ENCODE data around the gene UBE2O. TPM values are rescaled to one million over a fixed set of nuclear protein-coding genes. Genes with fewer than 3 reads are reported as not detected.

UBE2O gene
- total RNA-seq, 2 experiments from 2014 or later, result 43.4 to 79.6 TPM

DNA sequence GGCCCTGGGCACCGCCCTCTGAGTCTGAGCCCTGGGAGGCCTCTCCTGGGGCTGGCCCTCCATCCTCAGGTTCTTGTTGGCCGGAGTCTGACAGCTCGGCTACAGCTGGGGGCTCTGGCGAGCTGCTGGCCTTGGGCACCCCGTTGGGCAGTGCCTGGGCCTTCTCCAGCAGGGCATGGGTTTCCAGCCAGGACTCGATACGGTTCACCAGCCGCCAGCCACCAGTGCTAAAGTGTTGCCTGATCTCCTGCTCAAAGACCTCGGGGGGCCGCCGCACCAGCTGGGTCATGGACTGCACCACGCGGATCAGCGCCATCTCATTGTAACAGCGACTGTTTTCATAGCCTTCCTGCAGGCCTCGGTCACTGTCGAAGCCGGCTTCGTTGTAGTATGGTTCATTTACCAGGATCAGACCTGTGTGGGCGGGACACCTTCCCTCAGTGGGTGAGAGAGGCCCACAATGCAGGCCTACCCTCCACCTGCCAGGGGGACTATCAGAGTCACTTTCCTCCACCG lies 61.7 kb downstream of the UBE2O start:
- no peak overlapping the region for H3K4me2 ChIP-seq (ENCODE audit: low read length)
- H3K36me3 ChIP-seq (ENCODE audit: insufficient read depth, low read length), result peaks cover 62% of the 10 kb centered on the region
- H3K79me2 ChIP-seq (ENCODE audit: insufficient read depth, low read depth, low read length), result no peaks in the 10 kb centered on the region
- ChIA-PET POLR2A (no interaction called here), CTCF (ENCODE audit: unreplicated experiment) (no interaction called here)
- no peak overlapping the region for H3K4me3 ChIP-seq (ENCODE audit: low read depth, low read length, poor library complexity, severe bottlenecking)
- H3K4me1 ChIP-seq (ENCODE audit: insufficient read depth, low read length, poor library complexity, severe bottlenecking), result no peaks in the 10 kb centered on the region
- no peak for DNase-seq (ENCODE audit: low spot score)
- H3K27ac ChIP-seq (ENCODE audit: low read depth, low read length, poor library complexity, severe bottlenecking), result no peak overlapping the region
- H4K20me1 ChIP-seq (ENCODE audit: insufficient read depth, low read length), result no peaks in the 10 kb centered on the region
- no peak overlapping the region for H2AFZ ChIP-seq (ENCODE audit: low read length)
- intact Hi-C loops (cut with micrococcal nuclease; ENCODE audit: unreplicated experiment), result no loop called here
- TF ChIP-seq, protein P1, sequence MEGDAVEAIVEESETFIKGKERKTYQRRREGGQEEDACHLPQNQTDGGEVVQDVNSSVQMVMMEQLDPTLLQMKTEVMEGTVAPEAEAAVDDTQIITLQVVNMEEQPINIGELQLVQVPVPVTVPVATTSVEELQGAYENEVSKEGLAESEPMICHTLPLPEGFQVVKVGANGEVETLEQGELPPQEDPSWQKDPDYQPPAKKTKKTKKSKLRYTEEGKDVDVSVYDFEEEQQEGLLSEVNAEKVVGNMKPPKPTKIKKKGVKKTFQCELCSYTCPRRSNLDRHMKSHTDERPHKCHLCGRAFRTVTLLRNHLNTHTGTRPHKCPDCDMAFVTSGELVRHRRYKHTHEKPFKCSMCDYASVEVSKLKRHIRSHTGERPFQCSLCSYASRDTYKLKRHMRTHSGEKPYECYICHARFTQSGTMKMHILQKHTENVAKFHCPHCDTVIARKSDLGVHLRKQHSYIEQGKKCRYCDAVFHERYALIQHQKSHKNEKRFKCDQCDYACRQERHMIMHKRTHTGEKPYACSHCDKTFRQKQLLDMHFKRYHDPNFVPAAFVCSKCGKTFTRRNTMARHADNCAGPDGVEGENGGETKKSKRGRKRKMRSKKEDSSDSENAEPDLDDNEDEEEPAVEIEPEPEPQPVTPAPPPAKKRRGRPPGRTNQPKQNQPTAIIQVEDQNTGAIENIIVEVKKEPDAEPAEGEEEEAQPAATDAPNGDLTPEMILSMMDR (conservative IDR thresholded peaks at IDR 0.05; ENCODE audit: low read length), result no peak
- TF ChIP-seq EZH2phosphoT487 (IDR thresholded peaks at IDR 0.05; ENCODE audit: borderline replicate concordance, low read depth, low read length), result no peak
- H3K9me3 ChIP-seq (ENCODE audit: low read length), result no peaks in the 10 kb centered on the region
- BruUV-seq (replicated peaks), result no TSS peak
- no peaks in the 10 kb centered on the region for H3K9me2 ChIP-seq (ENCODE audit: insufficient read depth, low read length)

DNA sequence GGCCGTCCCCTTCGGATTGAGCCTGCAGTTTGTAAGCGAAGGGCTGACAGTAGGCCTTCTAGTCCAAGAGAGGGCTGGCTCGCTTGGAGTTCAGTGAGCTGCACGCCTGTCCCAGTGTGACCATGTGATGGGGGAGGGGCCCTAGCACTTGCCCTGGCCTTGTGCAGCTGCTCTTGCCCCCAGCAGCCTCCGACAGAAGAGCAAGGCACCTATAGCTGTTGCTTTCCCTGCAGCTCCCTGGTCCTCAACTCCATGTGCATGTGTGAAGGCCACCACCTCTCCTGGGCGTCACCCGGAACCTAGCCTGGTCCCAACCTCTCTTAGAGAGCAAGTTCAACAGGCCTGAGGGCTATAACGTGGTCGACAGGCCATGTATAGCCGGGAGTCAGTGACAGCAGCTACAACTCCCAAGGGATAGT lies 62.9 kb downstream of the UBE2O start:
- BruUV-seq (replicated peaks), result no TSS peak
- Histone ChIP-seq H3K4me3 (ENCODE audit: low read depth, low read length, poor library complexity, severe bottlenecking) (no peak overlapping the region), H3K36me3 (ENCODE audit: insufficient read depth, low read length) (peaks cover 52% of the 10 kb centered on the region), H3K4me1 (ENCODE audit: insufficient read depth, low read length, poor library complexity, severe bottlenecking) (peaks cover 12% of the 10 kb centered on the region), H3K9me3 (ENCODE audit: low read length) (no peaks in the 10 kb centered on the region), H2AFZ (ENCODE audit: low read length) (no peak overlapping the region), H3K27ac (ENCODE audit: low read depth, low read length, poor library complexity, severe bottlenecking) (no peak overlapping the region), H3K79me2 (ENCODE audit: insufficient read depth, low read depth, low read length) (no peaks in the 10 kb centered on the region), H3K9me2 (ENCODE audit: insufficient read depth, low read length) (no peaks in the 10 kb centered on the region), H4K20me1 (ENCODE audit: insufficient read depth, low read length) (no peaks in the 10 kb centered on the region), H3K4me2 (ENCODE audit: low read length) (no peak overlapping the region)
- intact Hi-C loops (cut with micrococcal nuclease; ENCODE audit: unreplicated experiment), result no loop called here
- CTCF ChIA-PET (ENCODE audit: unreplicated experiment), result interaction anchor here (1.1 to 2.6 kb wide), 2 partner anchors 7 to 10 kb away, joined by 5 to 10 read pairs; no protein-coding TSS in a partner anchor
- TF ChIP-seq, protein P1 (conservative IDR thresholded peaks at IDR 0.05; ENCODE audit: low read length), result no peak
- TF ChIP-seq EZH2phosphoT487 (IDR thresholded peaks at IDR 0.05; ENCODE audit: borderline replicate concordance, low read depth, low read length), result no peak
- no peak for DNase-seq (ENCODE audit: low spot score)
- POLR2A ChIA-PET, result interaction anchor here (0.6 to 1.2 kb wide), 2 partner anchors 21 to 23 kb away, joined by 3 read pairs; no protein-coding TSS in a partner anchor
